ENCODE results near the gene ZNF302.
"Not testable (repeated sequence)": the region's sequence is repeated elsewhere in the genome, so short reads cannot be mapped to it uniquely, and the experiment has no call there.

ZNF302 gene

GRCh38 chr19:34677386-34678084 lies at the start of gene ZNF302:
TSS of gene ZNF302 (plus strand) at chr19:34677678. CDS start at chr19:34678805, 1,127 bp downstream.
- DNase-seq, result peak; percentile 92 to 94

- no peak for DNase-seq
These were observed 43.7 kb upstream of the ZNF302 start for GRCh38 chr19:34633802-34634201.

- peak; percentile 62 to 75 for DNase-seq
These were observed 37.9 kb upstream of the ZNF302 start for GRCh38 chr19:34639491-34640085.

- DNase-seq, result no peak
These were observed 35.2 kb upstream of the ZNF302 start for GRCh38 chr19:34642241-34642640.

GRCh38 chr19:34644991-34645461 lies 32.5 kb upstream of the ZNF302 start:
- peak; percentile 62 for DNase-seq

- DNase-seq, result peak; percentile 19 to 64
These were observed 31.9 kb upstream of the ZNF302 start for GRCh38 chr19:34645551-34645950.

- DNase-seq, result no peak
These were observed 27.5 kb upstream of the ZNF302 start for GRCh38 chr19:34649886-34650543.

GRCh38 chr19:34651747-34652146 lies 25.7 kb upstream of the ZNF302 start:
- no peak for DNase-seq

GRCh38 chr19:34654796-34655195 lies 22.7 kb upstream of the ZNF302 start:
- DNase-seq, result no peak

GRCh38 chr19:34655651-34656050 lies 21.8 kb upstream of the ZNF302 start:
- DNase-seq, result no peak

- DNase-seq, result no peak
These were observed 16.1 kb upstream of the ZNF302 start for GRCh38 chr19:34661357-34661756.

- peak; percentile 50 to 63 for DNase-seq
These were observed 14.6 kb upstream of the ZNF302 start for GRCh38 chr19:34662919-34663318.

GRCh38 chr19:34664168-34664567 lies 13.3 kb upstream of the ZNF302 start:
- no peak for DNase-seq

GRCh38 chr19:34664870-34665269 lies 12.6 kb upstream of the ZNF302 start:
- no peak for DNase-seq

- DNase-seq, result not testable (repeated sequence)
These were observed 12.2 kb upstream of the ZNF302 start for GRCh38 chr19:34665275-34665674.

- no peak for DNase-seq
These were observed 11.1 kb upstream of the ZNF302 start for GRCh38 chr19:34666200-34666957.

GRCh38 chr19:34666958-34667265 lies 10.6 kb upstream of the ZNF302 start:
- DNase-seq, result no peak

- no peak for DNase-seq
These were observed 10.0 kb upstream of the ZNF302 start for GRCh38 chr19:34667349-34668076.

GRCh38 chr19:34668077-34668689 lies 9.3 kb upstream of the ZNF302 start:
- not testable (repeated sequence) for DNase-seq

GRCh38 chr19:34668690-34669089 lies 8.8 kb upstream of the ZNF302 start:
- DNase-seq, result peak; percentile 17 to 40

- no peak for DNase-seq
These were observed 8.2 kb upstream of the ZNF302 start for GRCh38 chr19:34669305-34669704.

- no peak for DNase-seq
These were observed 5.5 kb upstream of the ZNF302 start for GRCh38 chr19:34671972-34672371.

Data from SHP77 (cell line).